ENCODE results near the gene OTULINL.

Gene OTULINL

DNA sequence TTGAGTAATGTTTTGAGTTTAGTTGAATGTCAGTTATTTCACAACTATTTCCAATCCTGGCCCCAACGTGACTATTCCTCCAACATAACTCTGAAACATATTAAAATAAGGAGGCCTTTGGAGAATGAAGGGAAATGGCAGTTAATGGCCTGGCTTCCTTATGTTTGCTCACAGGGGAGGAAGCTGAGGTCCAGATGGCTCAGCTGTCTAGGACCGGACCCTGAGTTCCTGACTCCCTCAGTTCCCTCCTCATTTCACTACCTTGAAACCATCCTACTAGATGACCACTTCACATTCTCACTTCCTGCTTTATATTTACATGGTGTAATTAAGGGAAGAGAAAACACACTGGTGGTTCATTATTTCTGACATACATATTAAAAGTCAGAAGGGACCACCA, 6.6 kb downstream of the OTULINL start:
- no peak overlapping the region for H3K4me3 ChIP-seq (ENCODE audit: low read depth, low read length)
- TF ChIP-seq, protein P1, sequence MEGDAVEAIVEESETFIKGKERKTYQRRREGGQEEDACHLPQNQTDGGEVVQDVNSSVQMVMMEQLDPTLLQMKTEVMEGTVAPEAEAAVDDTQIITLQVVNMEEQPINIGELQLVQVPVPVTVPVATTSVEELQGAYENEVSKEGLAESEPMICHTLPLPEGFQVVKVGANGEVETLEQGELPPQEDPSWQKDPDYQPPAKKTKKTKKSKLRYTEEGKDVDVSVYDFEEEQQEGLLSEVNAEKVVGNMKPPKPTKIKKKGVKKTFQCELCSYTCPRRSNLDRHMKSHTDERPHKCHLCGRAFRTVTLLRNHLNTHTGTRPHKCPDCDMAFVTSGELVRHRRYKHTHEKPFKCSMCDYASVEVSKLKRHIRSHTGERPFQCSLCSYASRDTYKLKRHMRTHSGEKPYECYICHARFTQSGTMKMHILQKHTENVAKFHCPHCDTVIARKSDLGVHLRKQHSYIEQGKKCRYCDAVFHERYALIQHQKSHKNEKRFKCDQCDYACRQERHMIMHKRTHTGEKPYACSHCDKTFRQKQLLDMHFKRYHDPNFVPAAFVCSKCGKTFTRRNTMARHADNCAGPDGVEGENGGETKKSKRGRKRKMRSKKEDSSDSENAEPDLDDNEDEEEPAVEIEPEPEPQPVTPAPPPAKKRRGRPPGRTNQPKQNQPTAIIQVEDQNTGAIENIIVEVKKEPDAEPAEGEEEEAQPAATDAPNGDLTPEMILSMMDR (IDR thresholded peaks at IDR 0.05; ENCODE audit: low read depth, low read length): no peak
- in situ Hi-C loops (cut with HindIII; ENCODE audit: low sequenced_read_pairs): no loop called here
- no peak for DNase-seq (ENCODE audit: low read depth, low spot score)

DNA sequence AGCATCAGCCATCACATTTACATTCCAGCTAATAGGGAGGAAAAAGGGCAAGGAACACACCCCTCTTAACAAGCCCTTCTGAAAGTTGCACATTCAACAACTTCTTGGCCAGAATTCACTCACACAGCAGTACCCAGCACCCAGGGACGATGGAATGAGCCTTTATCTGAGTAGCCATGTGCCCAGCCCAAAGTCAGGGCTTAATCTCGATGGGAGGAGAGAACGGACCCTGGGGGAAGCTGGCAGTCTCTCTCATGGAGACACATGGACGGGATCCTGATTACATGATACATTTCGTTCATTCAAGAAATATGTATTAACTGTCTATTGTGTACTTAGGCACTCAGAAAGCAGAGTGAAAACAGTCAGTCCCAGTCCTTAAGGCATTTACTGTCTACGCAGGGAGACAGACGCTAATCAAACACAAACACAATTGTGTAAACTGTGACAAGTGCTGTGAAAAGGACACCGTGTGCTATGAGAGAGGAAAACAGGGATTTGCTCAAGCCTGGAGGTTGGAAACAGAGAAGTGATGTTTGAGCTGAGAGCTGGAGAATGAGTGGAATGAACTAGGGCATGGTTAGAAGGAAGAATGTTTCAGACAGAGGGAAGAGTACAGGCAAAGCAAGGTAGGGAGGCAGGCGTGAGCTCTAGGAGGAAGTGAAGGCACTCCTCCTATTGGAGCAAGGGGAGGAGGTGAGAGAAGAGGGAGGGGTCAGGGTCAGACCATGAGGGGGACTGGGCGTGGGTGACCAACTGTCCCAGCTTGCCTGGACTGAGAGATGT, 7.4 kb downstream of the OTULINL start:
- TF ChIP-seq, protein P1 (IDR thresholded peaks at IDR 0.05; ENCODE audit: low read depth, low read length): no peak
- H3K4me3 ChIP-seq (ENCODE audit: low read depth, low read length): no peak overlapping the region
- in situ Hi-C loops (cut with HindIII; ENCODE audit: low sequenced_read_pairs): no loop called here
- no peak for DNase-seq (ENCODE audit: low read depth, low spot score)

DNA sequence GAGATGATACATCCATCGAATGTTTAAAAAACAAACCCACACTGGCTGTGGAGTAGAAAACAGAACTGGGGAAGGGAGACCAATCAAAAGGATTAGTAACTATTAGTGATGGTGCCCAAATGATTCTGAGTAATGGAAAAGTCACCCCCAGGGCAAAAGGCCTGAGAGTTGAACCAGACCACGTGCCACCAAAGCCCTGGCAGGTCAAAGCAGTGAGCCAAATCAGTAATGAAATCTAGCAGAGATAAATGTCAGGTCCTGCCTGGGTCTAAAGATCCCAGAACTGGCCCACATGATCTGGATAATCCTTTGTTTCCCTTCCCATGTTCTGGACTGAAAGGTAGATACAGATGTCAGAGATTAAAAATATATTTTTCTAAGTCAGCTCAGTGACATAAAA, 9.4 kb downstream of the OTULINL start:
- H3K4me3 ChIP-seq (ENCODE audit: low read depth, low read length): no peak overlapping the region
- TF ChIP-seq, protein P1 (IDR thresholded peaks at IDR 0.05; ENCODE audit: low read depth, low read length): no peak
- in situ Hi-C loops (cut with HindIII; ENCODE audit: low sequenced_read_pairs): no loop called here
- DNase-seq (ENCODE audit: low read depth, low spot score): no peak

DNA sequence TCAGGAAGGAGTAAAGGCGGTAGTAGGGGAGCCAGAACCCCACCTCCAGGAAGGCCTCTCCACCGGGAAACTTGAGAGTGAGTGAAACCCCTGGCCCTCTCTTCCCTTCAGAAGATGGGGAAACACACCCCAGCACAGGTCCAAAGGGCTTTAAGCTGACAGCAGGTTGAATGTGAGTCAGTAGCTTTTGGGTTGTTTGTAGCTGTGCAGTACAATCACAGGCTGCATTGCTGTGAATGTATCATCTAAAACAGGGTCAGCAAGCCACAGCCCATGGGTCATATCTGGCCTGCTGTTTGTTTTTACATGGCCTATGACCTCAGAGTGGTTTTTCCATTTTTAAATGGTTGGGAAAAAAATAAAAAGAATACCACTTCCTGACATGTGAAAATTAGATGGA, 10.0 kb downstream of the OTULINL start:
- in situ Hi-C loops (cut with HindIII; ENCODE audit: low sequenced_read_pairs): no loop called here
- no peak overlapping the region for H3K4me3 ChIP-seq (ENCODE audit: low read depth, low read length)
- TF ChIP-seq, protein P1 (IDR thresholded peaks at IDR 0.05; ENCODE audit: low read depth, low read length): no peak
- no peak for DNase-seq (ENCODE audit: low read depth, low spot score)

DNA sequence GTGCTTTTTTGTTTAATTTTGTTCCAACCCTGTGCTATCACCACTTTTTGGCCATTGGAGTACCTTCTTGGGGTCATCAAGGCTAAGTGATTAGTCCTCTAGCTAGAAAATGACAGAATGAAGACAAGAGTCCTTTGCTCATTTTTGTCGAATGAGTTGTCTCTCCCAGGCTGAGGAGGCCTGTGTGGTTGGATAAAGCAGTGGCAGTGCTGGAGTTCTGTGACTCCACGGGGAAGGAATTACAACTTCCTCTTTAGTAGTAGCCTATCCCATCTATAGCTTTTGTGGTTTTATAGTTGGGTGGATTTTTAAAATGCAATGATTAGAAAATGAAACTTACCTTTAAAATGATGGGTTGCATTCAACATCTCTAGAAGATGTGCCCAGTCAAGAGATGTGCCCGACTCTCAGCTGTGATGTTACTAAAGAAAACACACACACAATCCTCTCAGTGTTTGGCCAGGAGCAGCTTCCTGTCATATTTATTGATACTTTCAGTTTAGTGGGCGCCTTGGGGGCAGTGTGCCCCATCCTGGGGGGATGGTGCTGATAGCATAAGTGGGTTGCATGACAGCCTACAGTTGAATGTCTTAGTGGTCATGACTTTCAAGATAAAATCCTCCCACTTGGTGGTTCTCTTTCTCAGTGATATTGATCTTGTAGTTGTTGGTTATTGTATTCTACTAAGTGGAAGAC, 11.9 kb downstream of the OTULINL start:
- H3K4me3 ChIP-seq (ENCODE audit: low read depth, low read length): no peak overlapping the region
- DNase-seq (ENCODE audit: low read depth, low spot score): peak; percentile 21
- TF ChIP-seq, protein P1 (IDR thresholded peaks at IDR 0.05; ENCODE audit: low read depth, low read length): no peak
- in situ Hi-C loops (cut with HindIII; ENCODE audit: low sequenced_read_pairs): no loop called here

DNA sequence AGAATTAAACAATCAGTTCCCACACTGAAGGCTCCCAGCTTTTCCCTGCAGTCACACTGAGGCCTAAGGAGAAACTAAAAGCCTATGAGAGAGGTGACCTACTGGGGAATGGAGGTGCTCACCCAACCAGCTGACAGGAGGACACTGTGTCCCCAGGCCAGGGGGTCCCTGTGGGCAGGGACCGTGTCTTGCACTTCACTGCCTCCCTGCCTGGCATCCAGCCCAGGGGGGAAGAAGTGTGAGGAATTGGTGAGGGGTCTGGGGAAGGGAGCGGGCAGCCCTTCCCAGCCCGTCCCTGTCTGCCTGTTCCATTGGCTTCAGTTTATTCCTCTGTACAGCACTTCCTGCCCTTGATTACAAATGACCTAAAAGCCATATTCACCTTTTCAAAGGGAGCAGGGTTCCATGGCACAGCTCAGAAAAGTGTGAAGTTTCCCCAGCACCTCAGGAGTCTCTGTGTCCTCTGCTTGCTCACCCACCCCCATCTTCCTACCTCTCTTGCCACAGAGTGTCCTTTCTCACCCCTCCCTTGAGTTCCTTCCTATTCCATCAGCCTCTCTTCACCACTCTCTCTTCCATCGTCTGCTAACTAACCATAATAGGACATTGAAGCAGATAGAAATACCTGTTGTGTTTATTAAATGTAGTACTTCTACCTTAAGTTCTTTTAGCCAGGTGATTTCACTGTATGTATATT, 12.9 kb downstream of the OTULINL start:
- TF ChIP-seq, protein P1 (IDR thresholded peaks at IDR 0.05; ENCODE audit: low read depth, low read length): no peak
- no peak overlapping the region for H3K4me3 ChIP-seq (ENCODE audit: low read depth, low read length)
- no peak for DNase-seq (ENCODE audit: low read depth, low spot score)
- in situ Hi-C loops (cut with HindIII; ENCODE audit: low sequenced_read_pairs): no loop called here
